NCI-H2029 (cell line): ENCODE measurements around the gene ENGASE.
"Not testable (repeated sequence)": the region's sequence is repeated elsewhere in the genome, so short reads cannot be mapped to it uniquely, and the experiment has no call there.

ENCODE experiments used
- DNase-seq: peaks from one replicate; lab custom pipeline; 2025; lab: John Stamatoyannopoulos, UW

ENGASE gene

GRCh38 chr17:79053251-79053925 lies 21.2 kb upstream of the ENGASE start:
- DNase-seq = no peak

GRCh38 chr17:79054200-79054960 lies 20.2 kb upstream of the ENGASE start:
- DNase-seq = no peak

GRCh38 chr17:79055197-79055596 lies 19.4 kb upstream of the ENGASE start:
- no peak for DNase-seq

GRCh38 chr17:79057737-79058385 lies 16.8 kb upstream of the ENGASE start:
- DNase-seq = no peak

- no peak for DNase-seq
Measured at GRCh38 chr17:79062691-79063090, 11.9 kb upstream of the ENGASE start.

- DNase-seq = no peak
Measured at GRCh38 chr17:79064026-79064425, 10.6 kb upstream of the ENGASE start.

GRCh38 chr17:79065105-79065670 lies 9.4 kb upstream of the ENGASE start:
- no peak for DNase-seq

GRCh38 chr17:79066963-79067362 lies 7.7 kb upstream of the ENGASE start:
- DNase-seq = no peak

- DNase-seq = no peak
Measured at GRCh38 chr17:79070266-79070880, 4.3 kb upstream of the ENGASE start.

GRCh38 chr17:79071161-79071740 lies 3.4 kb upstream of the ENGASE start:
- no peak for DNase-seq

GRCh38 chr17:79072544-79072943 lies 2.1 kb upstream of the ENGASE start:
- no peak for DNase-seq

GRCh38 chr17:79073016-79073705 lies 1.5 kb upstream of the ENGASE start:
- no peak for DNase-seq

- no peak for DNase-seq
Measured at GRCh38 chr17:79073706-79074088, 927 bp upstream of the ENGASE start.

GRCh38 chr17:79074121-79074648 lies 439 bp upstream of the ENGASE start:
- DNase-seq = not testable (repeated sequence)

GRCh38 chr17:79075446-79075750 lies 774 bp downstream of the ENGASE start:
- no peak for DNase-seq

- no peak for DNase-seq
Measured at GRCh38 chr17:79075861-79076406, 1.3 kb downstream of the ENGASE start.

- DNase-seq = no peak
Measured at GRCh38 chr17:79077587-79077986, 3.0 kb downstream of the ENGASE start.

- DNase-seq = no peak
Measured at GRCh38 chr17:79078476-79079190, 4.0 kb downstream of the ENGASE start.

GRCh38 chr17:79079421-79080200 lies 5.0 kb downstream of the ENGASE start:
- no peak for DNase-seq

GRCh38 chr17:79080349-79080748 lies 5.7 kb downstream of the ENGASE start:
- DNase-seq = no peak
